Measurements from ENCODE around the gene EFNA5.

GRCh38 chr5:107682533-107682932, 11.8 kb upstream of the EFNA5 start:
- no peak for TF ChIP-seq CTCF (tag by site-specific recombination; IDR thresholded peaks at IDR 0.05)
- no peak for TF ChIP-seq ZNF501 (tag by site-specific recombination; IDR thresholded peaks at IDR 0.05)
- no peak for TF ChIP-seq ZBTB10 (tag by site-specific recombination; IDR thresholded peaks at IDR 0.05)
- TF ChIP-seq ZNF274 (IDR thresholded peaks at IDR 0.05; ENCODE audit: low read length), result no peak
- TF ChIP-seq ZNF274 (tag by site-specific recombination; IDR thresholded peaks at IDR 0.05; ENCODE audit: borderline replicate concordance), result no peak
- TF ChIP-seq ZBTB17 (tag by site-specific recombination; IDR thresholded peaks at IDR 0.05), result no peak
- no peak for TF ChIP-seq ZNF416 (tag by site-specific recombination; IDR thresholded peaks at IDR 0.05)

All from HEK293 (cell line).